UCSD-AML1 (cell line): Measurements from ENCODE around the gene TIAL1.
"Not testable (repeated sequence)": the region's sequence is repeated elsewhere in the genome, so short reads cannot be mapped to it uniquely, and the experiment has no call there.

Experiments used
- DNase-seq: peaks from one replicate; lab custom pipeline; 2025; ENCODE audit not compliant: unreplicated experiment; lab: John Stamatoyannopoulos, UW

The TIAL1 gene

GRCh38 chr10:119614686-119615085 lies 17.9 kb upstream of the TIAL1 start:
- DNase-seq: no peak

- DNase-seq: no peak
These were observed 17.0 kb upstream of the TIAL1 start for GRCh38 chr10:119613741-119614140.

- no peak for DNase-seq
These were observed 14.7 kb upstream of the TIAL1 start for GRCh38 chr10:119611433-119611832.

- no peak for DNase-seq
These were observed 12.8 kb upstream of the TIAL1 start for GRCh38 chr10:119609516-119609915.

- peak; percentile 29 for DNase-seq
These were observed 11.8 kb upstream of the TIAL1 start for GRCh38 chr10:119608316-119609155.

GRCh38 chr10:119604468-119604867 lies 7.7 kb upstream of the TIAL1 start:
- no peak for DNase-seq

GRCh38 chr10:119602241-119603095 lies 5.7 kb upstream of the TIAL1 start:
- peak; percentile 34 for DNase-seq

GRCh38 chr10:119598397-119598796 lies 1.6 kb upstream of the TIAL1 start:
- no peak for DNase-seq

- DNase-seq: no peak
These were observed 832 bp upstream of the TIAL1 start for GRCh38 chr10:119597405-119598186.

- DNase-seq: peak; percentile 60
These were observed 868 bp downstream of the TIAL1 start for GRCh38 chr10:119595676-119596515.

GRCh38 chr10:119595134-119595675 lies 1.6 kb downstream of the TIAL1 start:
- no peak for DNase-seq

GRCh38 chr10:119588071-119588470 lies 8.7 kb downstream of the TIAL1 start:
- DNase-seq: no peak

GRCh38 chr10:119578355-119578754 lies 18.4 kb downstream of the TIAL1 start:
- DNase-seq: no peak

GRCh38 chr10:119575991-119576390 lies 20.8 kb downstream of the TIAL1 start:
- DNase-seq: no peak

- DNase-seq: no peak
These were observed 21.3 kb downstream of the TIAL1 start for GRCh38 chr10:119575506-119575905.

GRCh38 chr10:119567978-119568377 lies 28.8 kb downstream of the TIAL1 start:
- DNase-seq: no peak

- no peak for DNase-seq
These were observed 34.7 kb downstream of the TIAL1 start for GRCh38 chr10:119562097-119562496.

- not testable (repeated sequence) for DNase-seq
These were observed 37.3 kb downstream of the TIAL1 start for GRCh38 chr10:119559511-119559910.

- not testable (repeated sequence) for DNase-seq
These were observed 40.7 kb downstream of the TIAL1 start for GRCh38 chr10:119556081-119556480.

GRCh38 chr10:119555178-119555784 lies 41.5 kb downstream of the TIAL1 start:
- no peak for DNase-seq
